Activated effector memory CD4-positive, alpha-beta T cell treated with anti-CD3 and anti-CD28 coated beads, Interleukin-2, amount 50 U/mL, for 16 hours (primary cell): Measurements from ENCODE around the gene ST7.

Source experiments
- DNase-seq: peaks from one replicate; pipeline ENCODE4 v3.0.0-alpha.2; 2020

Gene ST7

DNA sequence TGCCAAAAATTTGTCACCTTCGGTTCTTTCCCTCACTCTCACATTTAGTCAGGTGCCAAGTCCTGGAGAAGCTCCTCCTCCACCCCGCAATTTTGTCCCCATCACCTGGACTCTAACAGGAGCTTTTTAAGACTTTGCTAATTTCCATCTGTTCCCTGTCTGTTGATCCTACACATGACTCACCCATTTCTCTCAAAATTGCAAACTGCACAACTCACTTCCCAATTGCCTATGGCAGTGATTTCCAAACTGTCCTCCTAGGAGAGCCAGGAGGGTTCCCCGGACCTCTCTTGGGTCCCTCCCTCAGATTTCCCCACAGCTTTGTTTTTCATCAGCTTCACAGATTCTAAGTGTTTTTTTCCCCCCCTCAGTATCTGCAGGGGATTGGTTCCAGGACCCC is 249.2 kb downstream of the ST7 start:
- no peak for DNase-seq

DNA sequence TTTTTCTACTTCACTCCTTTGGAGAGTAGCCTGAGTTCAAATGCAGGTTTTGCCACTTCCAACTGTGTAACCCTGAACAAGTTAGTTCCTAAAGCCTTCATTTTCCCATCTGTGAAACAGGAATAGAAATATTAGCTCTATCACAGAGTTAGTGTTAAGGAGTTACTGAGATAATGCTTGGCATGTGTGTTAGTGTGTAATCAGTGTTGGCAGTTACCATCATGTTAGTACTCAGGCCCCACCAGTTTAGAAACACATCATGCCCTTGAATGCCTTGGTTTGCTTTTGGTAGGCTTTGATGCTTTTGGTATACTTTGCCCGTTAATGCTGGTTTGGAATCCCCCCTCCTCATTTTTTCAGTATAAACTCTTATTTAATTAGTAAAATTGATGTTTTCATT is 249.9 kb downstream of the ST7 start:
- DNase-seq, result no peak

DNA sequence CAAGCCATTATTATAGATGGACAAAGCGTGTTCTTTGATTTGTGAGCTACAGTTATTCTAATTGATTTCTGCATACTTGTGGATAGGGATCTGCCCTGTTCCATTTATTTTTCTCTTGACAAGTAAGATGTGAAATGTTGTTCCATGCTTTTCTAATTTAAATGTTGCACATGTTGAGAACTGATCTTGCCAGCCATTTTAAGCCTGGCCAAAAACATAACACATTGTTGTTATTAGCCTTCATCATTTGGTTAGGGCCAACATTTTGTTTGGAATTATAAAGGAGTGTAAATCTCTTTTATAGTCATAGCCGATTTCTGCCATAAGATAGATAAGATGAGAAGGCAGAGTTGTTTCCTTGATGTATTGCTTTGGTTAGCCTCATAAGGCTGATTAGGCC is 252.6 kb downstream of the ST7 start:
- DNase-seq, result no peak

DNA sequence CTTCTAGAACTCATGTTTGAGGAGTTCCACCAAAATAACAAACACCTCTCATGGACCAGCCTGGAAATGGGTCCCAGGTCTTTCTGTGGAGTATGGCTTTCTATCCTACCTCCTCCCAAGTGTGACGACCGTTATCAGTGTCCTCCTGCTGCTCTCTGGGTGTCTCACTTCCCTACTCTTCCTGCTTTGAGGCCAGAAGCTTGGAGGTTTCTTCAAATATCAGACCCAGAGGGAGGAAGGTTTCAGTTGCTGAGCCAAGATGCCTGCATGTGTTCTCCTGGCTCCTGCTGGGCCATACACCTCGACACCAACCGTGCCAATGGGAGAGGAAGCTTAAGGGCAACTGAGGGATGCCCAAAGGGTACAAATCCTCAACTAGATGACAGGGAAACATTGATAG is 255.0 kb downstream of the ST7 start:
- no peak for DNase-seq

DNA sequence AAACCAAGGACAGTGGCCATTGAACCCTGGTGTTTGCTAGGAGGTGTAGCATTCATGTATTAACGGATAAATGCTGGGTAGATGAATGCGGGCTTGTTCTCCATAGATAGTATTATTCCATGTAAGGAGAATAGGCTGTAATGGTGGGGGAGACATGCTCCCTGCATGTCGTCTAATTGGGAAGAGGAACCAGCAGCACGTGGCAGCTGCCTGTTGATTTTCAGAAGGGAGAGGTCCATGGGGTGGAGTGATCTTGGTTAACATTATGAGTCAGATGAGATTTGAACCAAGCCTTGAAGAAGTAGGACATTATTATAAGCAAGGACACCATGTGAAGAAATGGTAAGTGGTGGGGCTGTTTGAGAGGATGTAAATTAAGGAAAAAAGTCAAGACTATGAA is 257.1 kb downstream of the ST7 start:
- no peak for DNase-seq

DNA sequence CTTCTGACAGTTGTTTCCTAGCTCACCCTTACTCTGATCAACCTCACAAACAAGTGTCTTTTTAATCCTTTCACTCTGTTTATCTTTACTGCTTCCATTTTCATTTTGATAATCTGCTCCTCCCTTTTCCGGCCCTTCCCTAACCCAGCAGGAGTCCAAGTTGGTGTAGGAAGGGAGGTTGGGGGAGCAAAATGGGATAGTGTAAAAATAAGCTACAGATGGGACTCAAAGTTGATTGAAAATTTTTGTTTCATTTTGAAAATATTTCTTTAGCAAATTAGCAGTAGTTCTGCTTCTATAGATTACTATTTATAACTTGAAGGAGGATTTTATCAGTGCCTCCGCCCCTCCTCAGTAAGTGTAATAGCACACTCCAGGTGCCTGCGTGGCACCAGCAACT is 257.6 kb downstream of the ST7 start:
- no peak for DNase-seq

DNA sequence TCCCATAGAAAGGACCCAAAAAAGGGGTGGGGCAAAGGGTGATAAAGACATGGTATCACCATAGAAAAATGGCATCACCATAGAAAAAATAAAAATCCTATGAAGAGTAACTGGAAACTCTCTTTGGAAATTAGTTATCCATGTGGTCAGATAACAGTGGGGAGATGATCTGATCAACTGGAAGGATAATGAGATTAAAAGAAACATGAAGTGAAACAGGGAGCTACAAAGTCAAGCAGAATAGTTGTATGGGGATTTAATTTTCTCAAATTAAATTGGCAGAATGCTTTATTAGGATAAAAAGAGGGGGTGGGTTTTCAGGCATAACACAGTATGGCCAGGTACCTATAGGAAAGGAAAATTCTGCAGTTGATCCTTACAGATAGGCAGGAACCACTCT is 258.3 kb downstream of the ST7 start:
- no peak for DNase-seq

DNA sequence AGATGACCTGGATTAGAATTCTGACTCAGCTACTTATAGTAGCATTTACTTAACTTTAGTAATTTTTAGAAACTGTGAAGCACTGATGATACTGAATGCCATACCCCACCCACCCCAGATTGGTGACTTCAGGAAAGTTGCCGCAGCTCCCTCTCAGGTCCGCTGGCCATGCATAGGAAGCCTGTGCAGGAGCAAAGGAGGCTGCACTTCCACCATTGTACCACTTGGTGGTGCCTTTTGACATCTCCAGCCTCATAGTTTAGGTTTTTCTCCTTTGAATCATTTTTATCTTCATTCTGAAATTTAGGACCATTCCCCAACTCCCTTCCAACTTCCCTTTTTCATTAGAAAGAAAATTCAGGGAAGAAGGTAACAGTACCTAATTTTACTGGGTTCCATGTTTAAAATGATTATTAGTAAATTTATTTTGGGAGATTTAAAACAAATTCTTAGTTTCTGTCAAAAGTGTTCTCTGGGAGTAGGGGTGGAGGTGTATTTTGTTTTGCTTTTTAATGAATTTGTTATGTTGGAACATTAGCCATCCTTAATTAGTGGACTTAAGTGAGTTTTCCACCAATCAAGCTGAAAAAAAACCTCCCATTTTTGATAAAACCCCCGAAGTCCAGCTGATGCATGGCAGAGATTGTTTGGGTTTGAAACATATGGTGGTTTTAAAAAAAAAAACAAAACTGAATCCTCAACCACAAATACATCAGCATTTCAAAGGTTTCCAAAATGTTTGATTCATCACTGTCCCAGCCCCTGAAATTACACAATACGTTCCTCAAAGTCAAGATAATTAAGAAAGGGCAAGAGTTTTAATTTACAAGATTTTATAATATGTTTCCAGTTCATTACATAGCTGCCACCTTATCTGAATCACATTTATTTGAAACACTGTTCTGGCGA is 259.9 kb downstream of the ST7 start:
- peak; percentile 73 for DNase-seq

DNA sequence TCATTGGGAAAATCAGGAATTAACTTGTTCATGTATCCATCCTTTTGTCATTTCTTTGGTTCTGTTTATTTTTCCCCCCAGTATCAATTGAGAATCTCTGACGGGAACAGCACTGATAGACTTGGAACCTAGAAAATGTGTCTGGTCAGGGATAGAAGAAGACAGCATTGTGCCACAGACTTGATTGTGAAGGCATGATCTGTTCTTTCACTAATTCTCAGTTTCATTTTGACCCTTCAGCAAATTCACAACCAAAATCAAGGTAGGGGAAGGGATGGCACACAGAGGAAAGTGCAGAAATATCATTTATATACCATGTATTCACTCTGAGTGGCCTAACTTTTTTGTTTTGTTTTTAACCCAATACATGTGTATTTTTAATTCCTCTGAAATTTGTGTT is 262.7 kb downstream of the ST7 start:
- DNase-seq, result no peak

DNA sequence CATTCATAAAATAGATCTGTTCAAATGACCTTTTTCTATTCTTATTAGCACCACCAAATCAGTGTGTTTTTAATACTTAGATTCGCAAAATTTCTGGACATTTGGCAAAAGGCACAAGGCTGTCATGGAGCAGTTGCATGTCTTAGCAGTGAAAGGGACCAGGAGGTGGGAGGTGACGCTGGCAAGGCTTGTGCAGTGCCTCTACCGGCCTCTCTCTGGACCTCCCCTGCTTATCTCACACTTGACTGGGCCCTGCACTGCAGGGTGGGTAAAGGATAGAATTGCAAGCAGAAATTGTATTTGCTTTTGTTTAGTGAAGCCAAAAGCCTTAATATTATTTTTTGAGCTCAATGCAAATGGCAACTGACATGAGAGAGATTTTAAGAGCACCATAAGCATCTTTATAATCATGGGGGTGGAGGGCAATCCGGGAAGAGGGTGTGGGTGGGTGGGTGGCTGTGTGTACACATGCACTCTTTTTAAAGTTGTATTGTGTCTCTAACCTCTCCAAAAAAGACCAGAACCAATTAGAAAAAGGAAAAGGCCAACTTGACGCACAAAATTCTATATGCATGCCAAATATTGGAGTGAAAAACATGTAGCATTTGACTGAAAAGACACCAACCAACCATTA is 263.3 kb downstream of the ST7 start:
- DNase-seq, result no peak

DNA sequence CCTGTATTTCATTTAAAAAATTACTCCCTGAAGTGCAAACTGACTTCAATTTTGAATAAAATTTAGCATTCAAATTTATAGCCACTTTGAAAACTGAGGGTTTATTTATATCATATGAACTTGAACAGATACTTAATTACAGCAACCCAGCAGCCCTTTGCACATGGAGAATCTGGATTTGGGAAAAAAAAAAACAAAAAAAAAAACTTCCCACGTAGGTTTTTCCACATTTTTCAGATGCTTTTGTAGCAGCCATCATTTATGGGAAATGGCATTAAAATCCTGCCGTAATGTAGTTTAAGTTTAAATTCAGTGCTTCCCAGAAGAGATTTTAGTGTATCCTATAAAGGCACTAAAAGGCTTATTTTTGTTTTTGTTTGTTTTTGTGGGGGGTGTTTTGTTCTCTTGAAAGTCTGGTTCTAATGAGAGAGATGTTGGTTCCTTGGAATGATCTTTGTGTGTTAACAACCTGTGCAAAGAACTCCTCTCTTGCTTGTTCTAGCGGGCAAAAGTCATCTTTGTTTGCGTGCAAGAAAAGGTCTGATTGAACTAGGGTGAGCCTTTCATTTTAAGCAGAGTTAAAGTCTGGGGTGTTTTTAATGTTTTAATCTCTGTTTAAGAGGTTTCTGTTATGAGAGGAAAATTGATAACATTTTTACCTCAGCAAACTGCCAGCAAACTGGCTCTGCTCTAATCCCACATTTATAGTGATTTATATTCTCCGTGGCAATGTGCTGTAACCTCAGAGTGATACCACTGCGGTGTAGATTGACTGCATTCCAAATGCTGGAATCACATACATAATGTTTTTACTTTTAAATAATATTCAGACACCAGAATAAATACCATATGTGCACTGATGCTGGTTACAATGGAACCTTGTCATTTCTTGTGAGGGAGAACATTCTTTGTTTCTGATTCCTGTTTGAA is 264.1 kb downstream of the ST7 start:
- DNase-seq, result no peak

DNA sequence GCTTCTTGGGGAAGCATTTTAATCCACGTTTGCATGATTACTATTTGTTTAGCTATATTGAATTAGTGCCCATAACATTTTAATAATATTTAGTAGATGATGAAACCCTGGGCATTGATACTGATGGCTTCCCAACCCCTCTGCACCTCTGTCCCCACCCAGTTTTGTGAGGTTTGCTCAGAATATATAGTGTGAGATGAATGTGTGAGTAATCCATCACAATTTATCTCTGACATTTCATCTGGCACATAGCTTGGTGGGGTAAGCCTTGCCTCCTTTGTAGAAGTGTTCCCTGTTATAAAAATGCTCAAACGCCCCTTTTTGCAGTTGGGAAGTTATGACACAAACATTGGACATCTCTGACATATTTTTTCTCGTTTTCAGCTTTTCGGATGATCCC is 265.4 kb downstream of the ST7 start:
- no peak for DNase-seq

DNA sequence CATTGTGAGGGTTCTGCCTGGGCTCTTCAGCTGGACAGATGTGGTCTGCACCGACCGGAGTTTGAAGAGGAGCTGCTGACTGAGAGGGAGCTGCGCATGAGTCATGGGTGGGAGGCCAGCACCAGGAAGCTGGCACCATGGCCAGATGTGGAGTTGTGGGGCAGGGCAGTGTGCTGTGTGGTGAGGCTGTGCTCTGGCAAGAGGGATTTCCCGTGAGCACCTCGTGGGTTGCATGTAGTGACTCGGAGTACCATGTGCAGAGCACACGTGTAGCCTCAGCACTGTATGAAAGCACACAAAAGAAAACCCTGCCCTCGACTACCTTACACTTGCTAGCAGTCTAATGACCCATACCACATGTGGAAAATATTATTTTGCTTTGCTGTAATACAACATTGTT is 266.2 kb downstream of the ST7 start:
- DNase-seq, result no peak

DNA sequence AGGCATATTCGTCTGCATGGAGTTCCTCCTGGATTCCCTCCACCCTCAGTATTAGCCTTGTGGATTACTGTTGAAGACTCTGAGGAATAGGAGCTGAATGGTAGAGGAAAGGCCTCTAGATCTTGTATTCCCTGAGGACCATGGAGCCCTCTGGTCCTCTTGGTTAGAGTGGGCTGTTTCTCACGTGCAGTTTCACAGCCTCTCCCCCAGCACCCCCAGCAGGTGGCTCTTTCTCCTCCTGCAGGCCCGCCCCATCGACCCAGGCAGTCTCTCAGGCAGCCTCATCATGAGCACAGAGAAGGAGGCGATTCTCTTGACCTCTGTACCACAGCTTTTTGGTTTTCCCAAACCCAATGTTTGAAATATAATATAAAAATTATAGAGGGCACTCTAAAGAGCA is 267.5 kb downstream of the ST7 start:
- no peak for DNase-seq

DNA sequence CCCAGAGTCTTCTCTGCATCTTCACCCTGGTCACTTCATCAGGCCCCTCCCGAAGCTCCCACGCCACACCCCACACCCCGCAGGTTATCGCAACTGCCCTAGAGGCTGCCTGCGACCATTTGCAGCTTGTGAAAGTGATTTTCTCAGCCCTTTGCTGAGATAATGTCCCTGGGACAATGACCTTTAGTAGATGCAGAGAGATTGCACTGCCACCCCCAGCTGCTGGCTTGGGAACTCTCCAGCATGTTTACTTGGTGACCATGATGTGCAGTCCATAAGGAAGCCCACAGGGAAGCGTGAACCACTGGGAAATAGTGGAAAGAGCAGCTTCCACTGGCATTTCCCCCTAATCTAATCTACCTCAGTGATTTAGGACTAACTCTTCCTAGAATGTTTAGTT is 272.2 kb downstream of the ST7 start:
- no peak for DNase-seq

DNA sequence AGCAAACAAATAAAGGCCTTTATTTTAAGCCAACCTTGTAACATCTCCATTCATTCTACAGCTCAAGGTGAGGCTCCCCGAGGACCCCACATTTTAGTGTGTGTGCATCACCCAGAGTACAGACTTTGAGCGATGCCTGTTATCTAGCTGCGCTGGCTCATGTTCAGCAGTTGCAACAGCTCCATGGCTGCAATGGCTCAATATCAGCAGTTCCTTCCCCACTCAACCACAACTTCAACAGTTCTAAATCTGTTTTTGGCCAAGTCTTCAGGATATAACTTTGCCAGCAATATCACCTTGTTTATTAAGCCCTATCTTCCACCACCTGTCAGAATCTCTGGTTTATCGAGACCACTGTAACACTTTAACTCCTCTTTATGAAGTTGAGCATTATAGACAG is 273.8 kb downstream of the ST7 start:
- DNase-seq, result no peak

DNA sequence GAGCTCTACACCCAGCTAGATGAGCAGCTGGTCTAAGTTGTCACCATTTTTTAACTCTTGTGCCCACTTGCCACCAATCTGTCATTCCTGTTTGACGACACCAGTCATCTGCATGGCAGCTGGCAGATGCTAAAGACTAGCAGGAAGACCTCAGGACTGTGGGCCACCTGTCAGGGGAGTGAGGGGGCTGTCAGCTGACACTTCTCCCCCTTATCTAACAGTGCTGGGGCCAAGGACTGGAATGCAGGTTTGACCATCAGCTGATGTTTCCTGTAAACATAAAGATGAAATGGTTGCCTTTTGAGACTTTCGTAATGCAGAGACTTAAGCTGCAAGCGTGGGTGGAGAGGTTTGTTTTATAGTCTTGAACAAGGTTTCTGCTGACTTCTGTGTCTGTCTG is 276.0 kb downstream of the ST7 start:
- no peak for DNase-seq

DNA sequence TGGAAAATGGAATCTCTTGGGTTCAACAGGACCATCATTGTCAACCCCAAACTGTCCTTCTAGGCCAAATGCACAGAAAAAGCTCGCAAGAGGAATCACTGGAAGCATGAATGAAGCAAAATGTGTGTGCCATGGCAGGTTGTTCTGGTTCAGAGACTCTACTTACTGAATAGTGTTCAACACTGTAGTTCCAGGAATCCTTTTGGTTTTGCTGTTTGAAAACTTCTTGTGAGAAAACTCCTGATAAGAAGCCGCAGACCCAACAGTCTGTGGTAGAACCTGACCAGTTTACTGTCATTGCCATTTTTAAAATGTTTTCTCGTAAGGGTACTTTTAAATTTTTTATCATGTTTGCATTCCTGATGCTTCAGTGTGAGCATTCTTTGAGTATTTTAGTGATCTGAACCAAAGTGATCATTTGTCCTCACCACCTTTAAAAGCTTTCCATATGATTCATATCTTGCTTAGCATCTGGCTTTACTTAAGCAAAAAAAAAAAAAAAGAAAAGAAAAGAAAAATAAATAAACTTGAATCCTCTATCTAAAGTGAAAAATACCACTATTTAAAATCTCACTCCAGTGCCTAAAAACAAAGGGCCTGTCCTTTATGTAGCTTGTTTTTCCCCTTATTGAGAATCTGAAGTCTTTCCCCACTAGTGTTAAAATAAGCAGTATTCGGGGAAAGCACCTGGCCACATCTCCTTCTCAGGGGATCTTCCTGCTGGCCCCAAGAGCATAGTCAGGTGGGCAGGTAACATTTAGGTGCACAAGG is 277.2 kb downstream of the ST7 start:
- DNase-seq, result no peak

DNA sequence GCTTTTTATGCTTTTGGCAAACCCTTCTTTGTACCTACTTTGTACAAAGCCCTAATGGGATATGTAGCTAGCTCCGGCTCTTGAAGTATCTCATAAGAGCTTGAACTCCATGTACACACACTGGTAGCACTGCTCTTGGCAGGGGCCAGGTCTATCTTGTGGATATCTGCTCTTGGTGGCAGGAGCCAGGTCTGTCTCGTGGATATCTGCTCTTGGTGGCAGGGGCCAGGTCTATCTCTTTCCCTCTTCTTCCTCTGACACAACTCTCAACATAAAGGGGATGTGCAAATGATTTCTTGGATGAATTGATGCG is 277.7 kb downstream of the ST7 start:
- no peak for DNase-seq

DNA sequence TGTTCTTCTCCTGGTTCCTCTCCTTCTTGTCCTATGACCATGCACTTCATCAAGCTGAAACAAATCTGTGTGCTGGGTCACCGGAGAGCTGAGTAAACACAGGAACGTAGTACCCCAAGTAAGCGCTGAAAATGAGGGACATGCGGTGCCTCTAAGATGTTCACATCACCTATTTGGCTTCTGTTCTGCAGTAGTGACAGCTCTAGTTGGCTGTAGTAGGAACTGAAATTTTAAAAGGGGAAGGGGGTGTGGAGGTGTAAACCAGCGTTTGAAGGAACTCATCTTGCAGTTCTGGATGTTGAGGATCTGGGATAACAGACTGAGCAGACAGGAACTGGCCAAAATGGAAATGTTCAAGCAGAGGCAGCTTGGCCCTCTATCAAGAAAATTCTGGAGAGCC is 284.3 kb downstream of the ST7 start:
- no peak for DNase-seq

DNA sequence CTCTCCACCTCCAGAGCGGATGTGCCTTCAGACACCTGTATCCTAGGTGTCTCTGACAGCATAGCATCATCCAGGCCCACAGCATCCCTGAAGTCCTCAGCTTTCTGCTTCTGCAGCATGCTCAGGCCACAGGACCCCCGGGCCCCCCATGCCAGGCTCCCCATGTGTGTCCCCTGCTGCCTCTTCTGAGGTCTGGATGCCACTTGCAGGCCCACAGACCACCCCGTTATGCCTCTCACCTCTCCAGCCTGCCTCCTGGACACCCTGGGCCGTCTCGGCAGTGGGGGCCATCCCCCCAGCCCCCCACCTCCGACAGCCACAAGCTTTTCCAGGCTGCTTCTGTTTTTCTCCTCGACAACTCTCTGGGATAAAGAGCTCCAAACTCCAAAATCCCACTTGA is 285.2 kb downstream of the ST7 start:
- DNase-seq, result no peak

DNA sequence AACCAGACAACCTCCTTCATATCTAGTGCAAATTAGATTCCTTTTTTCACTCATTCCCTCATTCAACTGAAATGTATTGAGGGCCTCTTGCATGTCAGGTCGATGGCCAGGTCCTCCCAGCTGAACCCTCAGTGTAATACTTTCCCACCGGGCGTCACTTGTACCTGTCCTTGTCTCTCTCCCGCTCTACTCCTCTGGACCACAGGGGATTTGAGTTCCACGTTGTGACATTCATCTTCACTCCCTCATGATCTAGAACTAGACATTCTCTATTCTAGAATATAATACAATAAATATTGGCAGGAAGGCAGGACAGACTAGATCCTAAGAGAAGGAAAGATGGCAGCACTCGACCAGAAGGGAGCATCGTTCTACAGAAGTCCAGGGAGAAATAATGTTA is 285.6 kb downstream of the ST7 start:
- no peak for DNase-seq

DNA sequence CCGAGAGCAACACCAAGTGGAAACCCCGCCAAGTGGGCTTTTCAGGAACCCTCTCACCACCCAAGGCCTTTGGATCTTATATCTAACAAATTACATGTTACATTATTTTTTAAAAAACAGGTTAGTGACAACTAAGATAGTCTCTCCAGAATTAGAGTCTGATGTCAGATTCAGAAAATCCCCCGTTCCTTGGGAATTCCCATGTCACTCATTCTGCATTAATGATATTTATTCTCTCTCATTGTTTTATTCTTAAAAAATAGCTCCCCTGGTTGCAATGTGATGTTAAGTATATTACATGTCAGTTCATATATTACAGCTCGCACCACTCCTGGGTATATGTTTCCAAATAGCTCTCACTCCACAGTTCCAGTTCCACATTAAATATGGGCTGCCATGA is 287.8 kb downstream of the ST7 start:
- no peak for DNase-seq
